NCI-H446 (cell line): ENCODE data around the gene ZFHX3.

Source experiments
- DNase-seq, 2 experiments: peaks; one replicate each; lab custom pipeline; 2025; lab: John Stamatoyannopoulos, UW

Gene ZFHX3

DNA sequence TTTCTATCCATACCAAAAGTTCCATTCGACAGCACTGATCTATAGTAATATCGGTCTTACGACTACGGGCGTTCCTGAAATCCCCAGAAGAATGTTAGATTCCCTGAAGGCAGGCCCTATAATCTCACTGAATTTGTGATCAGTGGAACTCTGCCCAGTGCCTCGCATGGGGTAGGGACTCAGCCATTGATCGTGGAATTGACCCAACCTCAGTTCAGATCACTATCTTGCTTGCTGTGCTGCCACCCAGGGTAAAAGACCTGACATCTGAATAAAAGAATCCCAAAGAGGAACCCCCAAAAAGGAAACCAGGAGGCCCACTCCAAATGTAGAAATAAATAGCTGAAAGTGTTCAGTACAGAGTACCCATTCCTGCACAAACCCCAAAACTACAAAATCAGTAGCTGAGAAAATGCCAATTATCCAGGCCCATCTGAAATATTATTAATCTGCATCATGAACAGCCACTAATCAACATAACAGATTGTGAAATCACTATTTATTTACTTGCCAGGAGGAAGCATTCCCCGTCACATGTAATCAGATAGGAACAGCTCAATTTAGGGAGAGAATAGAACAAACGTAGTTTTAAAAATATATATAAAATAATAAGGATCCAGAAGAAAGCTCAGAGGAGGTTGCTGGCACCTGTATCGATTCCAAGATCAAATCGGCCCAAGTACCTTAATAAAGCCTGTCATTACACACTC, 221.9 kb downstream of the ZFHX3 start:
- DNase-seq: no peak

GRCh38 chr16:72824761-72825160, 223.2 kb downstream of the ZFHX3 start:
- DNase-seq: no peak

GRCh38 chr16:72824027-72824426, 223.9 kb downstream of the ZFHX3 start:
- DNase-seq: no peak

DNA sequence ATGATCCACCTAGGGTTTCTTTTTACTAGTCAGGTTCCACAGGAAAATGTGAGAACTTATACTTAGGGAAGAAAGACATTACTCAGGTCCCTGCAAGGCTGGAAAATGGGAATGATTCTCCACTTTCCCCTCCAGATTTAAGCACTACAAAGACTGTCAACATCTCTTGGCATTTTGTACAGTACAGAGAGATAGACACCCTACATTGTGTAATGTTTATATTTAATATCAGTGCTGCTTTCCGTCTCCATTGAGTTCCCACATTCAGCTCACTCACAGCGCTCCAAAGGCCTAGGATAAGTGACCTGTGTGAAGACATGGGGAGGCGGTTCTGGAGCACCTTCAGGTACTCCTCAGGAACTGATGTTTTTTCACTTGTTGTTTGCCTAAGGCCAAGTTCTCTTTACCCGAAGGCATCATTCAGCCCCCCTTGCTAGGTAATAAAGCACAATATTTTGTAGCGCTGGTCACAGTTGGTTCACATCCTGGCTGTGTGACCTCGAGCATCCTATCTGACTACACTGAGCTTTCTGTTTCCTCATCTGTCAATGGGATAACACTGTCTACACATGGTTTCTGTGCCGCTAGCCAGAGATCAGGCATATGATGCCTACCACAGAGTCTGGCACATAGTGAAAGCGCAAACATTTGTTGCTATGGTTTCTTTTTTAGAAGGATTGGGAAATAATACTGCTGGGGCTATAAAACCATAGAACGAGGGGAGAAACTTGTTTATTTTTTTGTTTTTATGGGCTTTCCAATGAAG, 226.6 kb downstream of the ZFHX3 start:
- no peak for DNase-seq

DNA sequence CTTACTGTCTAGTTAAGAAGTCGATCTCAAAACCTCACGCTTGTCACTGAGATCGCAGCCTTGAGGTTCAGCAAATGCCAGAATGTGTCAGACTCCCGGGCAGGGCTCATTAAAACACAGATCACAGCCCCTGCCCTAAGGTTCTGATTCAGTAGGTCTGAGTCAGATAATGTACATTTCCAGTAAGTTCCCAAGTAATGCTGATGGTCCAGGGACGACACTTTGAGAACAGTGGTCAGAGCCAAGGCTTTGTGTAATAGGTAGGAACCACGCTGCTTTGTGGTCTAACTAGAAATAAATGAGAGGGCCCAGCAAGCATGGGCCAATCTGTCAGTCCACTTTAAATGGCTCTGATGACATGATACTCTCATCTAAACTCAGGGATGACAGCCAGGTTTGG, 228.6 kb downstream of the ZFHX3 start:
- DNase-seq: no peak

DNA sequence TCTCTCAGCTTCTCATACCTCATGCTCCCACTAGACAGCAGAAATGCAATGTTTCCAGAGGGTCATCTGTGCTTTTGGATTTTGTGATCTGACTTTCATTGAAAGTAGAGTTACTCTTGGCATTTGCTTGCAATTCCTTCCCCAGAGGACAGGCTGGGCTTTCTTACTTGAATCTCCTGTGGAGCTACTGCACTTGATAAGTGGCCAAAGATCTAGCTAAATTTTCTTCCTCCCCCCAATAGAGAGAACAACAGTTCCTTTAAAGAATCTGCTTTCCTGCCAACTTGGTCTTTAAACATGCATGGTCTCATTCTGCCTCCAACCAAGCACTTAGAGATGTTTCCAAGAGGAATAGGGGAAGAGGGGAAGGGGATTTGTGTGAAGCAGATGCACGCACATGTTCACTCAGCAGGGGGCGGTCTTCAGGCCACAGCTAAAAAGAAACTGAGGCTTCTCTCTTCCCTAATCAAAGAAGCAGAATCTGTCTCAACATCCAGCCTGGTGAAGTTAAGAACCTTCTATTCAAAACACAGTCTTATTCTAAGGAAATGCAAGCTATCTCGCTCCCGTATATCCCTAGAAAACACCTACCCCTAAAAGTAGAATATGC, 229.6 kb downstream of the ZFHX3 start:
- DNase-seq: peak; percentile 0 to 39

DNA sequence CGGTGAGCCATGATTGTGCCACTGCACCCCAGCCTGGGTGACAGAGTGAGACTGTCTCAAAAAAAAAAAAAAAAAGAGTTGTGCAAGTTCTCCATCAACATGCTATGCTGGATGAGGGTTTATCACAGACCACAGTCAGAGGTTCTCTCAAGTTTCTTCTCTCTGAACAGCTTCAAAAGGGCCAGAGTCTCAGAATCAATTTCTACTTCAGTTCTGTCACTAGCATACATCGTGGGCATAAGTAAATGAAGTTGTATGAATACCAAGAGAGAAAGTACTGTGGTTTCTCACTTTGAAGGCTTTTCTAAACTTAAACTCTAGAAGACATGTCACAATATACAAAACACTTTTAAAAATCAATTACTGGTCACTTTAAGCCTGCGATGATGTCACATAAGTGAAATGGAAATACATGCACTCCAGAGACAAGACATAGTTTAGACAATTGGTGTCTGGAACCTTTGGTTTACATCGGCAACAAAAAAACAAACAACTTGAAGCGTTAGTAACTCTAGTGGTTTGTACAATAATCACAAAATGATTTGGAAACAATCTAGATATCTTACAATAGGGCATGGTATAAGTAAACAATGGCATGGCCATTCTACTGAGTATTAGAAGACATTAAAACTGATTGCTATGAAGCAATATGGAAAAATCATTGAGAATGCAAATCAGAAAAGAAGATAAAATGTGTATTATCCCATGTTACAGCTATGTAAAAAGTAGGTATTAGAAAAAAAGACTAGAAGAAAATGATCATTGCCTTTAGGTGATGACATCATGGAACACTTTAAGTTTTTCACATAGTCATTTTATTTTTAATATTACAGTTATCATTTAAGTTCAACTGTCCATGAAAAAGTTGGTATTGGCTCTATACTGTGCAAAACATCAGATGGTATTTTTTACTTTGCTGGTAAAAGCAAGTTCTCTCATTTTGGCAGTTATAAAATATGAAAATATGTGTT, 232.3 kb downstream of the ZFHX3 start:
- DNase-seq: no peak

- DNase-seq: no peak
Observed at GRCh38 chr16:72814226-72814625, 233.7 kb downstream of the ZFHX3 start.

- DNase-seq: no peak
Observed at GRCh38 chr16:72812672-72813071, 235.3 kb downstream of the ZFHX3 start.

- DNase-seq: no peak
Observed at GRCh38 chr16:72811876-72812275, 236.1 kb downstream of the ZFHX3 start.

- no peak for DNase-seq
Observed at GRCh38 chr16:72811188-72811720, 236.7 kb downstream of the ZFHX3 start.

GRCh38 chr16:72810480-72810879, 237.4 kb downstream of the ZFHX3 start:
- DNase-seq: no peak

- DNase-seq: no peak
Observed at GRCh38 chr16:72809446-72809845, 238.5 kb downstream of the ZFHX3 start.

DNA sequence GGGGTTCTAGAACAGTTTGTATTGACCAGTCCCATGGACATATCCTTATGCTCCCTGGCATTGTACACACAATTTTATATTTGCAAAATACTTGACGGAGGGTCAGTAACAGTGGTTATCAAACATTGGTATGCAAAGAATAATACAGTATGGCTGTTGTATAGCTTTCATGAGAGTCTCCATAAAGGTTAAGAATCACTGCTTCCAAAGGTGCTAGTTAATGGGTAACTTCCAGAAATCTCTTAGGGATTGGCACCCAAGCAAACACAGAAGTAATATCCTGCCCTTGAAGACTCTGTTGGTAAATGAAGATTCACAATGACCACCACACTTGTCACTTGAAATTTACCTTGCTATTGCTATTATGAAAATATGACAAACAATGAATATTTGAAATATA, 239.2 kb downstream of the ZFHX3 start:
- no peak for DNase-seq

DNA sequence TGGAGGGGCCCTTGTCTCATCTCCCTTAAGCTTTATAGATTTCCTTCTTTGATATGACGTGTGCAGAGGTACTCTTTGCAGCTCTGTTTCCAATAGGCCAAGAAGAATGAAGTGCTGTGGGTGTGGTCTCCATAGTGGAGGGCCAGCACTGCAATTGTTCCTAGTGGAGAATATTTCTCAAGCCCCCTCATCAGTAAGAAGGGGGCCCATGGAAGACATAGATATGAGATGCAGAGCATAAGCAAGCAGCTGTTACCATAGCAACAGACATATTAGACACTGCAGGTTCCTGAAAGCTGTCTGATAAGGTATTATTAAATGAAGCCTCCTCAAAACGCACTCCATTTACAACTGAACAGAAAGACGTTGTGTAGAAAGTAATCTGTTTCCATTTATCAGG, 240.7 kb downstream of the ZFHX3 start:
- DNase-seq: no peak

DNA sequence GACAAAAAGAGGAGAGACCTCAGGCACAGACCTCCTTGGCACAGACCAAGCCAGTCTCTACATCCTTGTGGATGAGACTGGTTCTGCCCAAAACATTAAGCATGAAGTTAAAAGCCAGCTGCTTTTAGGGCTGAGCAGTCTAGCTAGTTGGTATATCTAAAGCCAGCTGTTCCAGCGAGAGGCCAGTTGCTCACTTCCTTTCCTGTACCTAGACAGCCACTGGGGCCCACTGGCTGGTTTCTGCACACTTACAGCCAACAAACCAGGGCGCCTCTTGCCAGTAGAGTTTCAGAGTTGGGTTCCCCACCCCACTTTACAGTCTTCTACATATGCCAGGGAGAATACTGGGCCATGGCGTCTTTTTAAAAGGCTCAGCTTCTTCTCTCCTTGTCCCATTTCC, 242.4 kb downstream of the ZFHX3 start:
- no peak for DNase-seq

DNA sequence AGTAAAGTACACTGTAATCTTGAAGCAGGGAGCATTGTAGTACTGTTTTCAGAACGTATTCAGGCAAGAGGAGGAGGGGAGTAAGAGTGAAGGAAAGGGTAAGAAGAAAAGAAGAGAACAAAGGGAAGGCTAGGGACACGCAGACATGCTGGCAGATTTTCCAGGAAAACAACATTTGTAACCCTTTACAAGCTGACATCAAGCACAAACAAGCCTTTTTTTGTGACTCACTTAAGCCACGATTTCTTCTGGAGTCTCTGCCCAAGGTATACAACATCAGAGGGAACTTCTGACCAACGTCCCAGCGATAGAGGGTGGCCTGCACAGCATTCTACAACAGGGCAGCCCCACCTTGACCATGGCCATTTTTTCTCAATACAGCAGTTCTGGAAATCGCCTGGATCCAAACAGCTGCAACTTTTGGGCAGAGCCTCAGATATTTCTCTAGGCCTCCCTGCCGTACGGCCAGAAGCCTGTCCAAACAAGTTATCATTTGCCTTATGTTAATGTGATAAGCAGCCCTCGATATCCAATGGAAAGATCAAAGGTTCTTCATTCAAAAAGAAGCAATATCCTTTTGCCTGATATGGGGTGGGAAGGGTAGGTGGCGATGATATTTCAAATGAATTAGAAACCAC, 247.3 kb downstream of the ZFHX3 start:
- no peak for DNase-seq

GRCh38 chr16:72798264-72798663, 249.7 kb downstream of the ZFHX3 start:
- DNase-seq: no peak

GRCh38 chr16:72797621-72798020, 250.3 kb downstream of the ZFHX3 start:
- DNase-seq: peak in 1 of 2 experiments; percentile 23

GRCh38 chr16:72796222-72796621, 251.7 kb downstream of the ZFHX3 start:
- no peak for DNase-seq

- no peak for DNase-seq
Observed at GRCh38 chr16:72794986-72795385, 252.9 kb downstream of the ZFHX3 start.
